HepG2 (cell line): ENCODE results near the gene ATP6V1C2. TPM values are rescaled to one million over a fixed set of nuclear protein-coding genes. Genes with fewer than 3 reads are reported as not detected.

Experiments
- AHR ChIP-seq: IDR thresholded peaks from 2 replicates; pipeline ENCODE4 v1.6.1; 2018; ENCODE audit warnings: missing genetic modification reagents, missing compliant biosample characterization
- FOXO1 ChIP-seq: sonication (generic); formaldehyde crosslinking; IDR thresholded peaks from 2 replicates; pipeline ENCODE4 v1.4.0; 2020; ENCODE audit warnings: missing genetic modification reagents
- SMAD3 ChIP-seq: sonication (generic); formaldehyde crosslinking; IDR thresholded peaks from 2 replicates; pipeline ENCODE4 v1.4.0; 2020; ENCODE audit warnings: missing genetic modification reagents
- U2AF2 ChIP-seq: fragments of 200-400 bp; formaldehyde crosslinking; IDR thresholded peaks from 2 replicates; pipeline ENCODE4 v1.6.1; 2017; ENCODE audit warnings: low read depth, mild to moderate bottlenecking, low read length
- ZBTB7B ChIP-seq: sonication (generic); formaldehyde crosslinking; IDR thresholded peaks from 2 replicates; pipeline ENCODE4 v1.4.0; 2020; ENCODE audit warnings: missing genetic modification reagents
- ZNF251 ChIP-seq: sonication (generic); formaldehyde crosslinking; IDR thresholded peaks from 2 replicates; pipeline ENCODE4 v1.9.0; 2021; ENCODE audit warnings: mild to moderate bottlenecking, missing genetic modification reagents
- ZNF264 ChIP-seq: sonication (generic); formaldehyde crosslinking; IDR thresholded peaks from 2 replicates; pipeline ENCODE4 v1.4.0; 2020; ENCODE audit warnings: missing genetic modification reagents
- ZNF547 ChIP-seq: sonication (generic); formaldehyde crosslinking; IDR thresholded peaks from 2 replicates; pipeline ENCODE4 v1.5.1; 2020; ENCODE audit warnings: mild to moderate bottlenecking, missing genetic modification reagents
- ZNF605 ChIP-seq: sonication (generic); formaldehyde crosslinking; IDR thresholded peaks from 2 replicates; pipeline ENCODE4 v1.8.0; 2022; ENCODE audit warnings: mild to moderate bottlenecking, missing genetic modification reagents
- ZNF724P ChIP-seq: sonication (generic); formaldehyde crosslinking; IDR thresholded peaks from 2 replicates; pipeline ENCODE4 v1.8.0; 2022; ENCODE audit warnings: missing genetic modification reagents, borderline replicate concordance
- ZNF773 ChIP-seq: sonication (generic); formaldehyde crosslinking; IDR thresholded peaks from 2 replicates; pipeline ENCODE4 v1.4.0; 2020; ENCODE audit warnings: missing genetic modification reagents, borderline replicate concordance
- ZNF878 ChIP-seq: sonication (generic); formaldehyde crosslinking; IDR thresholded peaks from 2 replicates; pipeline ENCODE4 v1.8.1; 2023; ENCODE audit warnings: mild to moderate bottlenecking, missing genetic modification reagents, moderate library complexity
- polyA plus RNA-seq, 8 experiments: library from polyadenylated mRNA; depleted of rRNA in 3 of 8; stranded (reverse) in 7 of 8; unstranded in 1 of 8; fragments of >200 nt; fragmentation: Illumina TruSeq in 4 of 8; extraction: Trizol in 4 of 8; gene quantifications; 2 replicates each; pipeline versions ENCODE4 v1.2.1 to v1.2.3, GENCODE V29; 2011 to 2016; ENCODE audit warnings: low read depth in 4 of 8, missing spikeins in 1 of 8, mixed read lengths in 1 of 8; ENCODE audit not compliant: insufficient read depth in 1 of 8
- total RNA-seq, 5 experiments: library from RNA; depleted of rRNA; stranded (reverse); fragments of >200 nt; fragmentation: Illumina TruSeq; extraction: Trizol; gene quantifications; 2 replicates each; pipeline ENCODE4 v1.2.3, GENCODE V29; 2016; ENCODE audit warnings: low read depth in 1 of 5
- TF ChIP-seq, protein P1 (sequence below), 2 experiments: fragments of 450-650 bp in 1 of 2; sonication (generic) in 1 of 2; formaldehyde crosslinking in 1 of 2; IDR thresholded peaks; 2 replicates each; pipeline versions ENCODE4 v1.6.1 to v1.8.0; 2016 to 2022; ENCODE audit warnings: antibody characterized with exemption in 1 of 2, mild to moderate bottlenecking in 1 of 2, missing genetic modification reagents in 1 of 2
- TF ChIP-seq, protein P2 (sequence below): sonication (generic); formaldehyde crosslinking; IDR thresholded peaks from 2 replicates; pipeline ENCODE4 v1.8.0; 2022; ENCODE audit warnings: mild to moderate bottlenecking, missing genetic modification reagents; ENCODE audit not compliant: insufficient replicate concordance
- TF ChIP-seq, protein P3 (sequence below): fragments of 450-650 bp; IDR thresholded peaks from 2 replicates; pipeline ENCODE4 v1.6.1; 2017
- TF ChIP-seq, protein P4 (sequence below): IDR thresholded peaks from 2 replicates; pipeline ENCODE4 v1.6.1; 2016; ENCODE audit warnings: low read depth

ATP6V1C2 gene
- total and polyA plus RNA-seq, 2 of the 13 experiments (the other 11 are each of a cell fraction or from before 2014, with no cell fraction given), result 0.04 to 0.29 TPM

DNA sequence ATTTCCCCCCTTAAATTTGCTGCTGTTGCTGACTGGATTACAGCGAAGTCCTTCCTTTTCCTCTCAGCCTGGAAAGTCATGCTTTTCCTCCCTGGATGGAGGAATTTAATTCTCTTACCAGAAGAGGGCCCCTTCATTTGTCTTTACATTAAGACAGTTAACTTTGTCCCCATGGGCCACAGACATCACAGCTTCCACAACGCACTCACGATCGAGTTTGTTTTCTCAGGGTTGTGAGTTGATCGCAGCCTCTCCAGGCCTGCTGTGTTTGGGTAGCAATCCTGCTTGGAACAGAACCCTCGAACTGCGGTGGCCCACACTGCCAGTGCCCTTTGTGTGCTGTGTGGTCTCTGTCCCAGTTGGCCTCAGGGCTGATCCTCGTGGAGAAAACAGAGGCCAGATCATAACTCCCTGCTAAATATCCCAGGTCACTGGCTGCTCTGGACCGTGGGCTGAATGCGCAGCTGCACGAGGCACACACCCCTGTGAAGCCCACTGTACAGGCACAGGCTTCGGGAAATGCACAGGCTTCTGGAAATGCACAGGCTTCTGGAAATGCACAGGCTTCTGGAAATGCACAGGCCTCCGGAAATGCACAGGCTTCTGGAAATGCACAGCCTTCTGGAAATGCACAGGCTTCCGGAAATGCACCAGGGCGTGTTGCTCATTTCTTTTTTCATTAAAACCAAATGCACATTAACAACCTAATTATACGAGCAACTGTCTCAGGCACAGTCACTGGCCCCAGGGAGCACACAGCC is 93.3 kb downstream of the ATP6V1C2 start (continued):
- TF ChIP-seq, protein P1, sequence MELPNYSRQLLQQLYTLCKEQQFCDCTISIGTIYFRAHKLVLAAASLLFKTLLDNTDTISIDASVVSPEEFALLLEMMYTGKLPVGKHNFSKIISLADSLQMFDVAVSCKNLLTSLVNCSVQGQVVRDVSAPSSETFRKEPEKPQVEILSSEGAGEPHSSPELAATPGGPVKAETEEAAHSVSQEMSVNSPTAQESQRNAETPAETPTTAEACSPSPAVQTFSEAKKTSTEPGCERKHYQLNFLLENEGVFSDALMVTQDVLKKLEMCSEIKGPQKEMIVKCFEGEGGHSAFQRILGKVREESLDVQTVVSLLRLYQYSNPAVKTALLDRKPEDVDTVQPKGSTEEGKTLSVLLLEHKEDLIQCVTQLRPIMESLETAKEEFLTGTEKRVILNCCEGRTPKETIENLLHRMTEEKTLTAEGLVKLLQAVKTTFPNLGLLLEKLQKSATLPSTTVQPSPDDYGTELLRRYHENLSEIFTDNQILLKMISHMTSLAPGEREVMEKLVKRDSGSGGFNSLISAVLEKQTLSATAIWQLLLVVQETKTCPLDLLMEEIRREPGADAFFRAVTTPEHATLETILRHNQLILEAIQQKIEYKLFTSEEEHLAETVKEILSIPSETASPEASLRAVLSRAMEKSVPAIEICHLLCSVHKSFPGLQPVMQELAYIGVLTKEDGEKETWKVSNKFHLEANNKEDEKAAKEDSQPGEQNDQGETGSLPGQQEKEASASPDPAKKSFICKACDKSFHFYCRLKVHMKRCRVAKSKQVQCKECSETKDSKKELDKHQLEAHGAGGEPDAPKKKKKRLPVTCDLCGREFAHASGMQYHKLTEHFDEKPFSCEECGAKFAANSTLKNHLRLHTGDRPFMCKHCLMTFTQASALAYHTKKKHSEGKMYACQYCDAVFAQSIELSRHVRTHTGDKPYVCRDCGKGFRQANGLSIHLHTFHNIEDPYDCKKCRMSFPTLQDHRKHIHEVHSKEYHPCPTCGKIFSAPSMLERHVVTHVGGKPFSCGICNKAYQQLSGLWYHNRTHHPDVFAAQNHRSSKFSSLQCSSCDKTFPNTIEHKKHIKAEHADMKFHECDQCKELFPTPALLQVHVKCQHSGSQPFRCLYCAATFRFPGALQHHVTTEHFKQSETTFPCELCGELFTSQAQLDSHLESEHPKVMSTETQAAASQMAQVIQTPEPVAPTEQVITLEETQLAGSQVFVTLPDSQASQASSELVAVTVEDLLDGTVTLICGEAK (IDR thresholded peaks at IDR 0.05), result no peak
- TF ChIP-seq, protein P1 (CRISPR knock-in tag; IDR thresholded peaks at IDR 0.05), result 0 out of 2 replicates have a peak, but pooled peaks have one; percentile 21
- TF ChIP-seq ZNF264 (CRISPR knock-in tag) (no peak), AHR (no peak), ZNF605 (CRISPR knock-in tag) (peak; percentile 27), FOXO1 (CRISPR knock-in tag) (0 out of 2 replicates have a peak, but pooled peaks have one; percentile 22), ZNF547 (CRISPR knock-in tag) (no peak), U2AF2 (no peak), ZBTB7B (CRISPR knock-in tag) (peak; percentile 18; the same call in 1 of the 2 replicates), SMAD3 (no peak), ZNF251 (CRISPR knock-in tag) (no peak), ZNF724P (CRISPR knock-in tag) (no peak), ZNF773 (CRISPR knock-in tag) (no peak), ZNF878 (CRISPR knock-in tag) (no peak)
- TF ChIP-seq, protein P2, sequence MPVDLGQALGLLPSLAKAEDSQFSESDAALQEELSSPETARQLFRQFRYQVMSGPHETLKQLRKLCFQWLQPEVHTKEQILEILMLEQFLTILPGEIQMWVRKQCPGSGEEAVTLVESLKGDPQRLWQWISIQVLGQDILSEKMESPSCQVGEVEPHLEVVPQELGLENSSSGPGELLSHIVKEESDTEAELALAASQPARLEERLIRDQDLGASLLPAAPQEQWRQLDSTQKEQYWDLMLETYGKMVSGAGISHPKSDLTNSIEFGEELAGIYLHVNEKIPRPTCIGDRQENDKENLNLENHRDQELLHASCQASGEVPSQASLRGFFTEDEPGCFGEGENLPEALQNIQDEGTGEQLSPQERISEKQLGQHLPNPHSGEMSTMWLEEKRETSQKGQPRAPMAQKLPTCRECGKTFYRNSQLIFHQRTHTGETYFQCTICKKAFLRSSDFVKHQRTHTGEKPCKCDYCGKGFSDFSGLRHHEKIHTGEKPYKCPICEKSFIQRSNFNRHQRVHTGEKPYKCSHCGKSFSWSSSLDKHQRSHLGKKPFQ, result no peak
- TF ChIP-seq, protein P3, sequence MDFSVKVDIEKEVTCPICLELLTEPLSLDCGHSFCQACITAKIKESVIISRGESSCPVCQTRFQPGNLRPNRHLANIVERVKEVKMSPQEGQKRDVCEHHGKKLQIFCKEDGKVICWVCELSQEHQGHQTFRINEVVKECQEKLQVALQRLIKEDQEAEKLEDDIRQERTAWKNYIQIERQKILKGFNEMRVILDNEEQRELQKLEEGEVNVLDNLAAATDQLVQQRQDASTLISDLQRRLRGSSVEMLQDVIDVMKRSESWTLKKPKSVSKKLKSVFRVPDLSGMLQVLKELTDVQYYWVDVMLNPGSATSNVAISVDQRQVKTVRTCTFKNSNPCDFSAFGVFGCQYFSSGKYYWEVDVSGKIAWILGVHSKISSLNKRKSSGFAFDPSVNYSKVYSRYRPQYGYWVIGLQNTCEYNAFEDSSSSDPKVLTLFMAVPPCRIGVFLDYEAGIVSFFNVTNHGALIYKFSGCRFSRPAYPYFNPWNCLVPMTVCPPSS, result no peak
- TF ChIP-seq, protein P4, sequence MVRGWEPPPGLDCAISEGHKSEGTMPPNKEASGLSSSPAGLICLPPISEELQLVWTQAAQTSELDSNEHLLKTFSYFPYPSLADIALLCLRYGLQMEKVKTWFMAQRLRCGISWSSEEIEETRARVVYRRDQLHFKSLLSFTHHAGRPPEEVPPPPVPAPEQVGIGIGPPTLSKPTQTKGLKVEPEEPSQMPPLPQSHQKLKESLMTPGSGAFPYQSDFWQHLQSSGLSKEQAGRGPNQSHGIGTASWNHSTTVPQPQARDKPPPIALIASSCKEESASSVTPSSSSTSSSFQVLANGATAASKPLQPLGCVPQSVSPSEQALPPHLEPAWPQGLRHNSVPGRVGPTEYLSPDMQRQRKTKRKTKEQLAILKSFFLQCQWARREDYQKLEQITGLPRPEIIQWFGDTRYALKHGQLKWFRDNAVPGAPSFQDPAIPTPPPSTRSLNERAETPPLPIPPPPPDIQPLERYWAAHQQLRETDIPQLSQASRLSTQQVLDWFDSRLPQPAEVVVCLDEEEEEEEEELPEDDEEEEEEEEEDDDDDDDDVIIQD (CRISPR knock-in tag), result no peak
